Measurements from ENCODE around the gene TRPM2. TPM values are rescaled to one million over a fixed set of nuclear protein-coding genes. Genes with fewer than 3 reads are reported as not detected.

The TRPM2 gene
- total and polyA plus RNA-seq, 2 donors = 2.7 to 9.4 TPM

DNA sequence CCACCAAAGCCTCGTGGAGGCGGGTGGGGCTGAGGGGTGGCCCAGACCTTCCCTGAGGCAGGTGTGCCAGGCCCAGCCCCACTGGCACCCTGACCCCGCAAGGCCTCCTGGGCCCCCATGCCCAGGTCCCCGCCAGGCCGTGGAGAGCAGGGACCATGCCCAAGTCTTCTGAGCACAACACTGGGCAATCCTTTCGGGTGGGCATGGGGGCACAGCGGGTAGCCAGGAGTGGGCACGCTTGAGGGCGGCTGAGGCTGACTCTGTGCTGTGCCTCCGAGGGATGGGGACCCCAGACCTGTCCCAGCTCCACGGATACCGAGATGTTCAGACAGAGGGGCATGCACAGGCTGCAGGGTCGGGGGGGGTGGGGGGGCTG lies 27.2 kb upstream of the TRPM2 start:
- Histone ChIP-seq H3K27ac (ENCODE audit: low read depth in 1 of 2, low read length in 1 of 2) (no peak overlapping the region), H3K36me3 (ENCODE audit: control insufficient read depth in 2 of 2, insufficient read depth in 2 of 2, low read length in 1 of 2) (peaks cover 23 to 76% of the 10 kb centered on the region in 2 donors)
- 97% methylated on average over 13 of the region's 13 CpGs for WGBS

DNA sequence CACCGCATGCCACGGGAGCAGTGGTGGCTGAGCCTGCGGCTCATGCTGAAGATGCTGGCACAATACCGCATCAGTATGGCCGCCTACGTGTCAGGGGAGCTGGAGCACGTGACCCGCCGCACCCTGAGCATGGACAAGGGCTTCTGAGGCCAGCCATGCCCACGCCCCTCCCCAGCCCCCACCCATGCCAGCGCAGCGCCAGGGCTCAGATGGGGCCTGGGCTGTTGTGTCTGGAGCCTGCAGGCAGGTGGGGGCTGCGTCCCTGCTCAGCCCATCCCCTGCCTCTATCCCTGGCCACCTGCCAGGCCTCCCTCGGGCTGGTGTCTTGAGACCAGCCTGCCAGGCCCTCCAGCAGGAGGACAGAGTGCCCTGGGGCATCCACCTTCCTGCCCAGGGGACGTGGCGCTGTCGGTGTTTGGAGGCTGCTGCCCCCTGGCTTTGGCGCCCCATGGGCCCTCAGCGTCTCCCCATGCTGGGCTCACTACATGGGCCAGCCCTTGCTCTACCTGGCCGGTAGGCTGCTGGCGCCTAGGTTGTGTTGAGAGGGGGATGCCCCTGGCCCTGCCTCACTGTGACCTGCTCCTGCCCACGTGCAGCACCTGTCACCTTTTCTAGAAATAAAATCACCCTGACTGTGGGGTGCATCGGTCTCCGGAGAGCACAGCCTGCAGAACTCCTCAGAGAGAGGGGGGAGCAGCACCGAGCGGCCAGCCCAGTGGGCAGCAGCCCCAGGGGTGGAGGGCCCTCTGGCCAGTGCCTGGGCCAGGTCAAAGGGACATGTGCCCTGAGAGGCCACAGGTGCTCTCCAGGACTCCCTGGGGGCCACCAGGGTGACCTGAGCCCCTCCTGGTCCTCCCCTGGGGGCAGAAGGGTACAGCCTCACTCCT lies 26.5 kb upstream of the TRPM2 start:
- Histone ChIP-seq H3K4me1 (ENCODE audit: control insufficient read depth in 2 of 2, insufficient read depth in 2 of 2, low read length in 2 of 2) (no peaks in the 10 kb centered on the region), H3K4me3 (ENCODE audit: low read length in 2 of 2) (no peak overlapping the region), H3K9me3 (ENCODE audit: control insufficient read depth in 2 of 2, insufficient read depth in 1 of 2, low read length in 1 of 2) (no peaks in the 10 kb centered on the region), H3K27ac (ENCODE audit: low read depth in 1 of 2, low read length in 1 of 2) (no peak overlapping the region), H3K36me3 (ENCODE audit: control insufficient read depth in 2 of 2, insufficient read depth in 2 of 2, low read length in 1 of 2) (peaks cover 23 to 76% of the 10 kb centered on the region in 2 donors), H3K27me3 (ENCODE audit: control insufficient read depth in 2 of 2, insufficient read depth in 1 of 2, low read length in 1 of 2) (no peaks in the 10 kb centered on the region)
- no peak for DNase-seq (ENCODE audit: low read depth in 6 of 9, low spot score in 9 of 9)
- 93% methylated on average over 26 of the region's 26 CpGs for WGBS

More for the DNA sequence above, 27.2 kb upstream of the TRPM2 start:
- no peaks in the 10 kb centered on the region for H3K27me3 ChIP-seq (ENCODE audit: control insufficient read depth in 2 of 2, insufficient read depth in 1 of 2, low read length in 1 of 2)
- H3K9me3 ChIP-seq (ENCODE audit: control insufficient read depth in 2 of 2, insufficient read depth in 1 of 2, low read length in 1 of 2) = no peaks in the 10 kb centered on the region
- H3K4me1 ChIP-seq (ENCODE audit: control insufficient read depth in 2 of 2, insufficient read depth in 2 of 2, low read length in 2 of 2) = no peaks in the 10 kb centered on the region
- DNase-seq (ENCODE audit: low read depth in 6 of 9, low spot score in 9 of 9) = no peak
- H3K4me3 ChIP-seq (ENCODE audit: low read length in 2 of 2) = no peak overlapping the region

DNA sequence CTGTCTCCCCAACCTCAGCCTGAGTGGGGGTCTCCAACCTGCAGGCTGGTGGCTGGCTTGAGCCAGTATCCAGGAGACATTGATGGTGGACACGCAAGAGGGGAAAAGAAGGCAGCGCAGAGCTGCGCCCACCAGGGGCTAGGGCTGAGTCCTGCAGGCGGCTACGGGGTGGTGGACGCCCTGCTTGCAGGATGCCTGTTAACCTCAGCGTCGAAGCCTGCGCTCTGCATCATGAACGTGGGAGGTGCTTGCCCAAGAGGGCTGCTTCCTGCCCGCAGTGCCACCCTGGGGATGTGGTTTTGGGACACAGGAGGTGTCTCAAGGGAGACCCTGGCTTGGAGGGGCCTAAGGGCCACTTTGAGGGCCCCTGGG lies 25.8 kb upstream of the TRPM2 start:
- Histone ChIP-seq H3K9me3 (ENCODE audit: control insufficient read depth in 2 of 2, insufficient read depth in 1 of 2, low read length in 1 of 2) (no peaks in the 10 kb centered on the region), H3K4me1 (ENCODE audit: control insufficient read depth in 2 of 2, insufficient read depth in 2 of 2, low read length in 2 of 2) (no peaks in the 10 kb centered on the region), H3K27me3 (ENCODE audit: control insufficient read depth in 2 of 2, insufficient read depth in 1 of 2, low read length in 1 of 2) (no peaks in the 10 kb centered on the region), H3K36me3 (ENCODE audit: control insufficient read depth in 2 of 2, insufficient read depth in 2 of 2, low read length in 1 of 2) (peaks cover 28 to 76% of the 10 kb centered on the region in 2 donors), H3K4me3 (ENCODE audit: low read length in 2 of 2) (no peak overlapping the region), H3K27ac (ENCODE audit: low read depth in 1 of 2, low read length in 1 of 2) (no peak overlapping the region)
- no peak for DNase-seq (ENCODE audit: low read depth in 6 of 9, low spot score in 9 of 9)
- 94% methylated on average over 11 of the region's 11 CpGs for WGBS

DNA sequence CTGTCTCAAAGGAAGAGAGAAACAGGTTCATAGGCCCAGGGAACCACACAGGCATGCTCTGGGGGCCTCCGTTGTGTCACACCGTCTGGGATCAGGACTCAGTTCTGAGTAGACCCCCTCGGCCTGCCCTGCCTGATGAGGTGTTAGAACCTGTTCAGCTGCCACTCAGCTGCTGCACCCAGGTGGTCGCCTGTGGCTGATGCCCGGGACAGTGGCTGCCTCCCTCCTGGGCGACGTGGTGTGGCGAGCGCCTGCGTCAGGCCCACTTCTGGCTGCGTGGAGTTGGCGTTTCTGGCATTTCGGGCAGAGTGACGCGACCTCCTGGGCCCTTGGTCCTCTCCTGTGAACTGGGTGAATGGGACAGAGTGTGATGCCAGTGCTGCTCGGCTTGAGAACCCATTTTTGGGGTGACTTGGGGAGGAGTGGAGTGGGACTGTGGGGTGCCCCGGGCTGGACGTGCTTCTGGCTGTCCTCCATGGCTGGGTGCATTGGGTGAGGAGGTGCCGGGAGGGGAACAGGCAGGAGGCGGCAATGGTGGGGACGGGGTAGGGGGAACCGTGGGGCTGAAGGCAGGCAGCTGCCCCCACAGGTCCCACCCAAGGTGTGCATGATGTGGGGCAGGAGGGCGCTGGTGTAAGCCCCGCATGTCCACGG lies 25.1 kb upstream of the TRPM2 start:
- Histone ChIP-seq H3K27ac (ENCODE audit: low read depth in 1 of 2, low read length in 1 of 2) (no peak overlapping the region), H3K36me3 (ENCODE audit: control insufficient read depth in 2 of 2, insufficient read depth in 2 of 2, low read length in 1 of 2) (peaks cover 32 to 73% of the 10 kb centered on the region in 2 donors), H3K27me3 (ENCODE audit: control insufficient read depth in 2 of 2, insufficient read depth in 1 of 2, low read length in 1 of 2) (no peaks in the 10 kb centered on the region), H3K4me1 (ENCODE audit: control insufficient read depth in 2 of 2, insufficient read depth in 2 of 2, low read length in 2 of 2) (no peaks in the 10 kb centered on the region), H3K4me3 (ENCODE audit: low read length in 2 of 2) (no peak overlapping the region), H3K9me3 (ENCODE audit: control insufficient read depth in 2 of 2, insufficient read depth in 1 of 2, low read length in 1 of 2) (no peaks in the 10 kb centered on the region)
- no peak for DNase-seq (ENCODE audit: low read depth in 6 of 9, low spot score in 9 of 9)
- 95% methylated on average over 25 of the region's 25 CpGs for WGBS

DNA sequence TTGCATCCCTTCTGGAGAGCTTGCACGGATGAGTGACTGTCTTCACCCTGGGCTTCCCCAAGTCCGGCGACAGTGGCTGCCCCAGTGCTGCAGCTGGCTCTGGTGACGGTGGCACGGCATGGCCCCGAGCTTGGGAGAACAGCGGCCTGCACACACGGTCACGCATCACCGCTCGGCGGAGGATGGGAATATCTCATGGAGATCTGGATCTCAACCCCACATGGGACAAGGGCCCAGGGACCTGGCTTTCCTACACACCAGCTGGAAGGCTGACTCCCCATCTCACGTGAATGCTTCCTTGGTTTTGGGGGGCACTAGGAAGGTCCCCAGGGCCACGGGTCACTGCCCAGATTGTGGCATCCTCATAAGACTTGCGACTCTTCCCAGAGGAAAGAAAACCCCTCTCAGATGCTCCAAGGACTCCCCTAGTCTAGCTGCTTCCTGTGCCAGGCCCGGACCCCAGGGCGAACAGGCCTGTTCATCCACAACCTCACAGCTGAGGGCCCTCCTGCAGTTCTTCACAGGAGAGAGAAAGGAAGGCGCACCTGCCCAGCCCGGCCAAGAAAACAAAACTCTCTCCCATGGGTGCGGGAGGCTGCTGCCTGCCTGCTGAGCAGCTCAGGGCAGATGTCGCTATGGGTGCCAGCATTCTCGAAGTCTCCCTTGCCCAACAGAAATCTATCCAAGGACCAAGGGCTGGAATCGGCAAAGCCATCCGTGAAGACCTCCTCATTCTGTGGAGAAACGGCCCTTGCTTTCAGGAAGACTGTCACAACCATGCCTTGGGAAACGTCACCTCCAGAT lies 24.1 kb upstream of the TRPM2 start:
- WGBS = 94% methylated on average over 26 of the region's 26 CpGs
- Histone ChIP-seq H3K36me3 (ENCODE audit: control insufficient read depth in 2 of 2, insufficient read depth in 2 of 2, low read length in 1 of 2) (peaks cover 29 to 68% of the 10 kb centered on the region in 2 donors), H3K9me3 (ENCODE audit: control insufficient read depth in 2 of 2, insufficient read depth in 1 of 2, low read length in 1 of 2) (no peaks in the 10 kb centered on the region), H3K4me3 (ENCODE audit: low read length in 2 of 2) (no peak overlapping the region), H3K4me1 (ENCODE audit: control insufficient read depth in 2 of 2, insufficient read depth in 2 of 2, low read length in 2 of 2) (peaks cover 0 to 5% of the 10 kb centered on the region in 2 donors), H3K27me3 (ENCODE audit: control insufficient read depth in 2 of 2, insufficient read depth in 1 of 2, low read length in 1 of 2) (no peaks in the 10 kb centered on the region), H3K27ac (ENCODE audit: low read depth in 1 of 2, low read length in 1 of 2) (no peak overlapping the region)
- no peak for DNase-seq (ENCODE audit: low read depth in 6 of 9, low spot score in 9 of 9)

DNA sequence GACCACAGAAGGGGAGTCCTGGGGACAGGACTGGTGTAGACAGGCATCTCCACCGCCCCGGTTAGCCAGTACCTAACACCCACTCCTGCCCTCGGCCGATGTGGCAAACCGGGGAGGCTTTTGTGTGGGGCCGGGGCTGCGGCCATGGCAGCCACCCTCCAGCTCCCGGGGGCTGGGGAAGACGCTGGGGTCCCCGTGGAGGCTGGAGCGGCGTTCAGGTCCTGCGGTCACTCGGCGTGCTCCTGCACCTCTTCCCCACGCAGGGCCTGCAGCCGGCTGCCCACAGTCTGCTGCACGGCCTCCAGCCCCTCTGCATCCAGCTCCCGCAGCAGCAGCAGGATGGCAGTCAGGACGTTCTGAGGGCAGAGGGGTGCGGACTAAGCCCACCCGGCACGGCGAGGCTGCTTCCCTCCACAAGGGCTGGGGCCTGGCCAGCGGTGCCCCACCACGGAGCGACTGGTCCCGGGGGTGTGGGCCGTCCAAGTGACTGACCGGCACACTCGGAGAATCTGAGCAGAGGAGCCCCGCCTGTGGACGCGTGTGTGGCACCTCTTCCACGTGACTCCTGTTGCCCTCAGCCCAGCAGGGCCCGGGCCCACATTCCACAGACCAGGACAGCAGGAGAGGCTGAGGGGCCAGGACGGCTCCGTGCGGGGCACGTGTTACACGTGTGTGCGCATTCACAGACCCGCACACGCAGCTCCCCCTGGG lies 23.3 kb upstream of the TRPM2 start:
- no peak overlapping the region for H3K4me3 ChIP-seq (ENCODE audit: low read length in 2 of 2)
- peaks cover 29 to 65% of the 10 kb centered on the region in 2 donors for H3K36me3 ChIP-seq (ENCODE audit: control insufficient read depth in 2 of 2, insufficient read depth in 2 of 2, low read length in 1 of 2)
- no peaks in the 10 kb centered on the region for H3K9me3 ChIP-seq (ENCODE audit: control insufficient read depth in 2 of 2, insufficient read depth in 1 of 2, low read length in 1 of 2)
- no peak for DNase-seq (ENCODE audit: low read depth in 6 of 9, low spot score in 9 of 9)
- peaks cover 0 to 5% of the 10 kb centered on the region in 2 donors for H3K4me1 ChIP-seq (ENCODE audit: control insufficient read depth in 2 of 2, insufficient read depth in 2 of 2, low read length in 2 of 2)
- no peaks in the 10 kb centered on the region for H3K27me3 ChIP-seq (ENCODE audit: control insufficient read depth in 2 of 2, insufficient read depth in 1 of 2, low read length in 1 of 2)
- WGBS = 95% methylated on average over 44 of the region's 44 CpGs
- no peak overlapping the region for H3K27ac ChIP-seq (ENCODE audit: low read depth in 1 of 2, low read length in 1 of 2)

DNA sequence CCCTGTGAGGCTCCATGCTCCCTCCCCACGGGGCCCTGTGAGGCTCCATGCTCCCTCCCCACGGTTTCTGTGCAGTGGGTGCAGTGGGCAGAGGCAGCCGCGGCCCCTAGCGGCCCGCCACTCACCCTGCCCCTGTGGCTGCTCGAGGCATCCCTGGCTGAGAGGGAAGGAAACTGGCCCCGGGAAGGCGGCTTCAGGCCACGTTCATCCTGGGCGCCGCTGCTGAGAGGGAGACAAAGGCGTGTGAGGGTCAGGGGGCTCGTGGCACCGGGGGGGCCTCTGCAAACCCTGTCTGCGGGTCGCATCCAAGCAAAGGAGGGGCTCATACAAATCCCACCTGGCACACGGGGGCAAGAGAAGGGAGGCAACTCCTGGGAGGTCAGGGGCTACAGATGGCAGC lies 22.7 kb upstream of the TRPM2 start:
- DNase-seq (ENCODE audit: low read depth in 6 of 9, low spot score in 9 of 9) = no peak
- peaks cover 0 to 5% of the 10 kb centered on the region in 2 donors for H3K4me1 ChIP-seq (ENCODE audit: control insufficient read depth in 2 of 2, insufficient read depth in 2 of 2, low read length in 2 of 2)
- H3K4me3 ChIP-seq (ENCODE audit: low read length in 2 of 2) = no peak overlapping the region
- 95% methylated on average over 18 of the region's 18 CpGs for WGBS
- H3K27ac ChIP-seq (ENCODE audit: low read depth in 1 of 2, low read length in 1 of 2) = no peak overlapping the region
- H3K27me3 ChIP-seq (ENCODE audit: control insufficient read depth in 2 of 2, insufficient read depth in 1 of 2, low read length in 1 of 2) = no peaks in the 10 kb centered on the region
- no peaks in the 10 kb centered on the region for H3K9me3 ChIP-seq (ENCODE audit: control insufficient read depth in 2 of 2, insufficient read depth in 1 of 2, low read length in 1 of 2)
- H3K36me3 ChIP-seq (ENCODE audit: control insufficient read depth in 2 of 2, insufficient read depth in 2 of 2, low read length in 1 of 2) = peaks cover 31 to 65% of the 10 kb centered on the region in 2 donors

DNA sequence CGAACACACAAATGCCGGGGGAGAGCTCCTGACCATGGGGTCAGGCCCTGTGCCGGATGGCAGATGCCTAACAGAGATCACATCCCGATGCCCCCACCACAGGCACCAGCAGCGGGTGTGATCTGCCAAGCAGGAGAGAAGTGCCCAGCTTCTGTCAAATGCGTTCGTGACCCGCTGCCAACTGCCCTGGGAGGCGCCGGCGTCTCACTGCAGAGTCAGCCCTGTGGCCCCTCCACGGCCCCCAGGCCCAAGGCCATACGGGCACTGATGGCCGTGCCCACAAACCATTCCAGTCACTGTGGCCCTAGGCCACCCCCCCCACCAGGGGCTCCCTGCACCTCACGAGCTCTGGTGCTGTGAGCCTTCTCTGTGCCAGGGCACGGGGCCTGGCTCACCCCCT lies 22.2 kb upstream of the TRPM2 start:
- H3K27ac ChIP-seq (ENCODE audit: low read depth in 1 of 2, low read length in 1 of 2) = no peak overlapping the region
- H3K9me3 ChIP-seq (ENCODE audit: control insufficient read depth in 2 of 2, insufficient read depth in 1 of 2, low read length in 1 of 2) = no peaks in the 10 kb centered on the region
- WGBS = 99% methylated on average over 16 of the region's 16 CpGs
- H3K4me1 ChIP-seq (ENCODE audit: control insufficient read depth in 2 of 2, insufficient read depth in 2 of 2, low read length in 2 of 2) = peaks cover 0 to 5% of the 10 kb centered on the region in 2 donors
- H3K4me3 ChIP-seq (ENCODE audit: low read length in 2 of 2) = no peak overlapping the region
- no peaks in the 10 kb centered on the region for H3K27me3 ChIP-seq (ENCODE audit: control insufficient read depth in 2 of 2, insufficient read depth in 1 of 2, low read length in 1 of 2)
- no peak for DNase-seq (ENCODE audit: low read depth in 6 of 9, low spot score in 9 of 9)
- H3K36me3 ChIP-seq (ENCODE audit: control insufficient read depth in 2 of 2, insufficient read depth in 2 of 2, low read length in 1 of 2) = peaks cover 31 to 62% of the 10 kb centered on the region in 2 donors
